ENCODE measurements around the gene SPECC1. TPM values are rescaled to one million over a fixed set of nuclear protein-coding genes. Genes with fewer than 3 reads are reported as not detected.
A peak's percentile ranks its signal among the peaks of the same experiment; 100 is the strongest.

SPECC1 gene
- total RNA-seq, 3 donors from 2014 or later = 36.4 to 59.0 (median 51.8) TPM

DNA sequence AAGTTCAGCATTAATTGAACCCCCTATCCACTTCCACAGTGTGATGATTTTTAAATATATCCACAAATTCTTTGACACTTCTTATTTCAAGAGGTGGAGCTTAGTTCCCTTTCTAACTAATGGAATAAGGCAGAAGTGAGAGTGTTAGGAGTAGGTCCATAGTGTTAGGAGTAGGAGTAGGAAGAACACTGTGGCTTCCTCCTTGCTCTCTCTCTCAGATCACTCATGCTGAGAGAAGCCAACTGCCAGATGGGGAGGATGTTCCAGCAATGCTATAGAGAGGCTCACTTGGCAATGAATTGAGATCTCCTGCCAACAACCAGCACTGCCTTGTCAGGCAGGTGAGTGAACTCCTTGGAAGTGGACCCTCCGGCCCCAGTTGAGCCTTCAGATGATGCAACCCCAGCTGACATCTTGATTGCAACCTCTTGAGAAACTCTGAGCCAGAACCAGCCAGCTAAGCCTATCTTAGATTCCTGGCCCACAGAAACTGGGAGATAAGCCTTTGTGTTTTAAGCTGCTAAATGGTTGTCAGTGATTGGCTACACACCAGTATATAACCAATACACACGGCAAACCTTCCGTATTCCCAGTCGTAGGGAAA lies 44.3 kb downstream of the SPECC1 start:
- intact Hi-C loops (cut with DNase I; ENCODE audit: low total_unique reads) = no loop called here

GRCh38 chr17:20059728-20060188 lies 50.6 kb downstream of the SPECC1 start:
- TF ChIP-seq POLR2A (IDR thresholded peaks at IDR 0.05) (no peak), POLR2AphosphoS5 (IDR thresholded peaks at IDR 0.05) (no peak)
- TF ChIP-seq, protein P1, sequence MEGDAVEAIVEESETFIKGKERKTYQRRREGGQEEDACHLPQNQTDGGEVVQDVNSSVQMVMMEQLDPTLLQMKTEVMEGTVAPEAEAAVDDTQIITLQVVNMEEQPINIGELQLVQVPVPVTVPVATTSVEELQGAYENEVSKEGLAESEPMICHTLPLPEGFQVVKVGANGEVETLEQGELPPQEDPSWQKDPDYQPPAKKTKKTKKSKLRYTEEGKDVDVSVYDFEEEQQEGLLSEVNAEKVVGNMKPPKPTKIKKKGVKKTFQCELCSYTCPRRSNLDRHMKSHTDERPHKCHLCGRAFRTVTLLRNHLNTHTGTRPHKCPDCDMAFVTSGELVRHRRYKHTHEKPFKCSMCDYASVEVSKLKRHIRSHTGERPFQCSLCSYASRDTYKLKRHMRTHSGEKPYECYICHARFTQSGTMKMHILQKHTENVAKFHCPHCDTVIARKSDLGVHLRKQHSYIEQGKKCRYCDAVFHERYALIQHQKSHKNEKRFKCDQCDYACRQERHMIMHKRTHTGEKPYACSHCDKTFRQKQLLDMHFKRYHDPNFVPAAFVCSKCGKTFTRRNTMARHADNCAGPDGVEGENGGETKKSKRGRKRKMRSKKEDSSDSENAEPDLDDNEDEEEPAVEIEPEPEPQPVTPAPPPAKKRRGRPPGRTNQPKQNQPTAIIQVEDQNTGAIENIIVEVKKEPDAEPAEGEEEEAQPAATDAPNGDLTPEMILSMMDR (IDR thresholded peaks at IDR 0.05) = no peak
- no peak for DNase-seq (ENCODE audit: low spot score in 2 of 2)

More for the DNA sequence above, 44.3 kb downstream of the SPECC1 start:
- no peaks in the 10 kb centered on the region for H3K4me1 ChIP-seq
- peaks cover 0 to 8% of the 10 kb centered on the region in 2 donors for H3K9me3 ChIP-seq
- H3K27me3 ChIP-seq = no peaks in the 10 kb centered on the region
- H3K36me3 ChIP-seq = no peaks in the 10 kb centered on the region
- TF ChIP-seq, protein P1 (IDR thresholded peaks at IDR 0.05) = no peak
- no peak for TF ChIP-seq POLR2A (IDR thresholded peaks at IDR 0.05)
- no peak for TF ChIP-seq POLR2AphosphoS5 (IDR thresholded peaks at IDR 0.05)
- DNase-seq (ENCODE audit: low spot score in 2 of 2) = no peak
- H3K27ac ChIP-seq = no peak overlapping the region
- no peak overlapping the region for H3K4me3 ChIP-seq

DNA sequence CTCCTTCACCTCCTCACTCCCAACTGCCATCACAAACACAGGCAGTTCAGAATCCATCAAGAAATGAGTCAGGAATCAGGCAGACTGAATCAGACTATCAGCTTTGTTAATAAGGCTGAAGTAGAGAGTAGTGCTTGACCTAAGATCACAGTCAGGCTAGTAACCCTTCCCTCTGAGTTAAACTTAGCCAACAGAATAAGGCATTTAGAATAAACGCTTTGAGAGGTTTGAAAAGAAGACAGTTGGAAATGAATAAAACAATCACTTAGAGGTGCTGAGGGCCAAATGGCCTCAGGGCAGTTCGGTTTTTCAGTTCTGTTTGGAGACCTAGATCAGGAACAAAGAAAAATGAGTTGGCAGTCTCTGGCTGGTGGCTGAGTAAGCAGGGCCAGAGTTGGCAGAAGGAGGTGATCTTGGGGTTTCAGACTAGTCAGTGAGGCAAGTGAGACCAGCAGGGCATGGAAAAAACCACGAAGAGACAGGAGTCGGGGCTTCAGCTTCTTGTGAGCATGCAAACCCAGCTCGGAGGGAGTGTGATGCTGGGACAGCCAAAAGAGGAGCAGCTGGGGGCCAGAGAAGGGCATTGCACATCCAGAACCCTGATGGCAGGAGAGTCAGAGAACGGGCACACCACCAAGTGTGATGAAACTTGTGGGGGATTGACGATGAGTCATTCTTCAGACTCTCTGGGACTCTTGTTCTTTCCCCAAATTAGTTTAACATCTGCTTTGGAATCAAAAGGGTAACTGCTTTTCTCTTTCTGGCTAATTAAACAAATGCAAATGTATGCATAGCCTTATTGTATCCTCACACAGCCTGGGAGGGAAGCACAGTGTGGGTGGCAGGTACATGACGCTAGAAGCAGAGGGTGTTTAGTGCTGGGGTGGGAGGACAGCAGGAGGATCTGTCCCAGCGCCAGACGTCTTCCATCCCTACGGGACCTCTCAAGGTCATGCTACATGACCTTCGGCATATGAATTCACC lies 54.8 kb downstream of the SPECC1 start:
- Histone ChIP-seq H3K27me3 (no peaks in the 10 kb centered on the region), H3K4me1 (peaks cover 6 to 14% of the 10 kb centered on the region in 2 donors), H3K36me3 (no peaks in the 10 kb centered on the region), H3K9me3 (no peaks in the 10 kb centered on the region), H3K4me3 (peak overlapping the region in 1 of 3 donors; percentile 24), H3K27ac (peak overlapping the region; percentile 81 to 85)
- TF ChIP-seq, protein P1 (IDR thresholded peaks at IDR 0.05) = no peak
- peak; percentile 52 to 87 (median 80) for TF ChIP-seq POLR2AphosphoS5 (IDR thresholded peaks at IDR 0.05)
- intact Hi-C loops (cut with DNase I; ENCODE audit: low total_unique reads) = no loop called here
- DNase-seq (ENCODE audit: low spot score in 2 of 2) = peak; percentile 66 to 84

More at GRCh38 chr17:20059728-20060188, 50.6 kb downstream of the SPECC1 start:
- H3K27me3 ChIP-seq = no peaks in the 10 kb centered on the region
- intact Hi-C loops (cut with DNase I; ENCODE audit: low total_unique reads) = no loop called here
- H3K4me3 ChIP-seq = no peak overlapping the region
- H3K36me3 ChIP-seq = no peaks in the 10 kb centered on the region
- H3K4me1 ChIP-seq = peaks cover 0 to 4% of the 10 kb centered on the region in 2 donors
- H3K27ac ChIP-seq = no peak overlapping the region
- no peaks in the 10 kb centered on the region for H3K9me3 ChIP-seq

GRCh38 chr17:20066253-20066652 lies 57.1 kb downstream of the SPECC1 start:
- Histone ChIP-seq H3K27ac (peak overlapping the region; percentile 81 to 85), H3K4me3 (no peak overlapping the region), H3K36me3 (no peaks in the 10 kb centered on the region), H3K4me1 (peaks cover 6 to 14% of the 10 kb centered on the region in 2 donors), H3K27me3 (no peaks in the 10 kb centered on the region), H3K9me3 (no peaks in the 10 kb centered on the region)
- DNase-seq (ENCODE audit: low spot score in 2 of 2) = peak in 1 of 2 donors; percentile 52
- TF ChIP-seq POLR2AphosphoS5 (IDR thresholded peaks at IDR 0.05) (peak in 1 of 3 donors; percentile 30), POLR2A (IDR thresholded peaks at IDR 0.05) (no peak)
- TF ChIP-seq, protein P1 (IDR thresholded peaks at IDR 0.05) = no peak
- intact Hi-C loops (cut with DNase I; ENCODE audit: low total_unique reads) = no loop called here

Data from breast epithelium (tissue), 4 donors.